CD4-positive, alpha-beta T cell treated with Interleukin-12 subunit alpha and Interleukin-12 subunit beta, for 1 hour (primary cell): ENCODE results near the gene ABCC3.
"Not testable (repeated sequence)": the region's sequence is repeated elsewhere in the genome, so short reads cannot be mapped to it uniquely, and the experiment has no call there.

Source experiments
- DNase-seq: peaks from one replicate; pipeline ENCODE4 v3.0.0-alpha.2; 2020

ABCC3 gene

DNA sequence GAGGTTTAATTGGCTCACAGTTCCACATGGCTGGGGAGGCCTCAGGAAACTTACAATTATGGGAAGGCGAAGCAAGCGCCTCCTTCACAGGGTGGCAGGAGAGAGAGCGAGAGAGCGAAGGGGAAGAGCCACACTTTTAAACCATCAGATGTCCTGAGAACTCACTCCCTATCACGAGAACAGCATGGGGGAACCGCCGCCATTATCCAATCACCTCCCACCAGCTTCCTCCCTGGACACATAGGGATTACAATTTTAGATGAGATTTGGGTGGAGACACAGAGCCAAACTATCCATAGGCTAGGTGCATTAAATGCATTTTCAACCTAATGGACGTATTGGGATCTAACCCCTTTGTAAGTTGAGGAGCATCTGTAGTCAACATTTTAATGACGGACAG is 78.0 kb downstream of the ABCC3 start:
- no peak for DNase-seq

DNA sequence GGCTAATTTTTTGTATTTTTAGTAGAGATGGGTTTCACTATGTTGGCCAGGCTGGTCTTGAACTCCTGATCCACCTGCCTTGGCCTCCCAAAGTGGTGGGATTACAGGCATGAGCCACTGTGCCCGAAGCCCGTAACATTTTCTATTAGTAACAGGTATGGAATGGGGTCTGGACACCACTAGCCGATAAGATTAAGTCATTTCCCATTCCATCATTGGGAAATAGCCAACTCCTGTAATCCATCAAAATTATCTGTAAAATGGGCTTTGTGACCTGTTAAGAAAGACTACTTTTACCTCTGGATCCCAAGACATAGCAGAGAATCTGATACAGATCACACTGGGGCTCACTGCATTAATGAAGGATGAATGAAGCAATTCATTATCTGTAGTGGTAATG is 80.8 kb downstream of the ABCC3 start:
- DNase-seq: no peak

DNA sequence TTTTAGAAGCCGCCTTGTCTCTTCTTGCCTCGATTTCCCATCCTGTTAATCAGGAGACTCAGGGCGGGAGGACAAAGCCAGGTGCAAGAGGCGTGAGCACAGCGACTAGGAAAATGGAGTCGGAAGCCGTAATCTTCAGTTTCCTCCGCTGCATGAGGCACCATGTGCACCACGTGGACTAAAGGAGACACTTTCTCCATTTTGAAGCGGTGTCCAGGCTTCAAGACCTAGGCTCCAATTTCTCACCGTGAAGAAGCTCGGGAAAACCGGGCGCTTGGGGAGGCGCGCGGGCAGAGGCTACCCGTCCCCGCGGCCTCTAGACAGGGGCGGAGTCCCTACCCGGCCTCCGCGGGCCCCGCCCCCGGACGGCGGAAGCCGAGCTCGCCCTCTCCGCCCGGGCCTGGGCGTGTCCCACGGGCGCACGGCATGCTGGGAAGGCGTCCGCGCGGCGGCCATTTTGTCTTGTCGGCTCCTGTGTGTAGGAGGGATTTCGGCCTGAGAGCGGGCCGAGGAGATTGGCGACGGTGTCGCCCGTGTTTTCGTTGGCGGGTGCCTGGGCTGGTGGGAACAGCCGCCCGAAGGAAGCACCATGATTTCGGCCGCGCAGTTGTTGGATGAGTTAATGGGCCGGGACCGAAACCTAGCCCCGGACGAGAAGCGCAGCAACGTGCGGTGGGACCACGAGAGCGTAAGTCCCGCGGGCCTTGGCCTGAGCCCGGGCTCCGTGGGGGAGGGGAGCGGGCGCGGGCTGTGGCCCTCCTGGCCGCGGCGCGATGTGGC is 84.7 kb downstream of the ABCC3 start, which contains the start of gene LUC7L3:
Gene LUC7L3, plus strand, starts transcription at position 460 of the 780 bp plus-strand sequence. Its CDS starts 130 bp downstream, at position 590.
- DNase-seq: peak; percentile 92

DNA sequence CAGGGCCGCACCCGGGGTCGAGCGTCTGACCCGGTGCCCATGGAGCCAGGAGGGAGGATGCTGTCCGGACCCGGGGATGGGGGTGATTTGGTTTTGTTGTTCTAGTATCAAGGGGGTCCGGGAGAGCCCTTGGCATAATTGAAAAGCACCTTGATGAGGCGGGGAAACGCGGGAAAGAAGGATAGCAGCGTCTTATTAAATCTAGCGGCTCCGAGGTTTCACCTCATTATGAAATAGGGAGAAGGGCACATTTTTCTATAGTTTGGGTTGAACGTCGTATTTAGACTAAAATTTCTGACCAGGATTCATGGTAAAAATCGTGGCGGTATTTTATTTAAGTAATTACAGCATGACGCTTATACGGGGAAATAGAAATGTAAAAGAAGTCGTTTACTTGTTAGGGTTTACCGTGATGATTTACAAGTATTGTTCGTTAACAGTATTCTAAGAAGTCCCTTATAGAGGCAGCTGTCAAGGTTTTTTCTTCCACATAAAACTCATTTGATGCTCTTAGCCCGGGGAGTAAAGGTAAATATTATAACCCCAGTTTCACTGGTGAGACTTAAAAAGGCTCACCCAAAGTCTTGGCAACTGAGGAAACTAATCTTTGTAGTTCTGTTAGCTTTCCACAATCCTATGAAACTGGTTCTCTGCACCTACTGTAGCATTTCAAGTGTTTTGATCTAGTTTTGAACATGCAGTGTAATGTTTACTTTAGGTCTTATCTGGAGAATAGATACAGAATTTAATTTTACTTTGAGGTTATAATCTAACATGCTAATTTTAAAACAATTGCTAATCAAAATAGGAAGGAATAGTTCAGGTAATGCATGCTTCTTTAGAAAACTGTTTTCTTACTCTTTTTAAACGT is 85.5 kb downstream of the ABCC3 start:
- no peak for DNase-seq

DNA sequence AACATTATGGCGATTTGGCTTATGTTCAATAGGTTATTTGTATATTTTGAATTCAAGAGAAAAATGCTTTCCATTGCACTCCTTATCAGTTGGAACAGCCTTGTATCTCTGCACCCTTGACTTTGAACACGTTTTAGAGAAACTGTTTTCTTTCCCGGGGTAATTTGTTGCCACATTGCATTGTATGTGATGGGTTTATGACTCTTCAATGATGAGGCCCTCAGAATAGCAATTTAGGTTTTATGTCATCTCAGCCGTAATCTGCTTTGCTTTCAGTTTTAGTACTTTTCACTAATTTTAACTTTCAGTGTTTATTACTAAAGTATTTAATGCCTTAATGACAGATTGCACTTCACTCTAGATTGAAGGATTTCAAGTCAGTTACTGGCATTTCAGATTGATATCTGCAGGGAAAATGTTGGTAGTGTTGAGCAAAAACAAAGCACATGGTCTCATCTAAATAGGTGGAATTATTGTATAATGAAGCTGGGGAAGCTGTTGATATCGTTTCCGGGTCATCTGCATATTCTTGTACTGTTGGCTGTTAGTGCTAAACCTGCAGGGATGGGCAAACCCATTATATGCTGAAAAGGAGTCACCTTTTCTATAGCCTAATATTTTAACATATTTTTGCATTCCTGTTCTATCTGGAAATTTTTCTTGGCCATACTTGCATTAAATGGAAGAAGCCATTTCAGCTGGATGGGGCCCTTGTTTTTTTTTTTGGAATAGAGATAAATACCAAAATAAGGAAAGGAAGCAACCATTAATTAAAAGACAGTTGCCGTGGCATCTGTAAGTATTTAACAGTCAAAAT is 86.7 kb downstream of the ABCC3 start:
- DNase-seq: peak; percentile 43

DNA sequence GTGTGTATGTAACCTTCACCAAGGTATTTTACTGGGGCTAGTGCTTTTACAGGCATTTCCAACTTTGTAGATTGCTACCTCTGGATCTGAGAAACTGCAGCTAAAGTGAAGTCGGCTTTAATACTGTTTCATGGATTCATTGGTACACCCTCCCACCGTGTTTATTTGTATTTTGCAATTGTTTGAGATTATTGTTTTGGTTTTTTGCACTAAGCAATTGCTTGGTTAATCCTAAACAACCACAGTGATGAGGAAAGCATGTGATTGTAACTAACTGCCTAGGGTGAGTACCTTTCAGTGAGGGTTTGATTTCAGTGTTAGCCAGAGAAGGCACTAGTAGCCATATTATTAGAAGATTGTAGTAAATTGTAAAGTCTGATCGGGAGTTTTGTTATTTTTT is 88.1 kb downstream of the ABCC3 start:
- no peak for DNase-seq

DNA sequence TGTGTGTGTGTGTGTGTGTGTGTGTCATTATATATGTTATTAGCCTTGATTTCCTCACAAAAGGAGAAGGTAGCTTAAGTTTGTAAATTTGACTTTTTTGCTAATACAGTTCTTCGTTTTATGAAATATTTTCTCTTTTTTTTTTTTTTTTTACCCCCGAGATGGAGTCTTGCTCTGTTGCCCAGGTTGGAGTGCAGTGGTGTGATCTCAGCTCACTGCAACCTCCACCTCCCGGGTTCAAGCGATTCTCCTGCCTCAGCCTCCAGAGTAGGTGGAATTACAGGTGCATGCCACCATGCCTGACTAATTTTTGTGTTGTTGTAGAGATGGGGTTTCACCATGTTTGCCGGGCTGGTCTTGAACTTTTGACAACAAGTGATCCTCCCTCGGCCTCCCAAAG is 89.9 kb downstream of the ABCC3 start:
- DNase-seq: not testable (repeated sequence)

DNA sequence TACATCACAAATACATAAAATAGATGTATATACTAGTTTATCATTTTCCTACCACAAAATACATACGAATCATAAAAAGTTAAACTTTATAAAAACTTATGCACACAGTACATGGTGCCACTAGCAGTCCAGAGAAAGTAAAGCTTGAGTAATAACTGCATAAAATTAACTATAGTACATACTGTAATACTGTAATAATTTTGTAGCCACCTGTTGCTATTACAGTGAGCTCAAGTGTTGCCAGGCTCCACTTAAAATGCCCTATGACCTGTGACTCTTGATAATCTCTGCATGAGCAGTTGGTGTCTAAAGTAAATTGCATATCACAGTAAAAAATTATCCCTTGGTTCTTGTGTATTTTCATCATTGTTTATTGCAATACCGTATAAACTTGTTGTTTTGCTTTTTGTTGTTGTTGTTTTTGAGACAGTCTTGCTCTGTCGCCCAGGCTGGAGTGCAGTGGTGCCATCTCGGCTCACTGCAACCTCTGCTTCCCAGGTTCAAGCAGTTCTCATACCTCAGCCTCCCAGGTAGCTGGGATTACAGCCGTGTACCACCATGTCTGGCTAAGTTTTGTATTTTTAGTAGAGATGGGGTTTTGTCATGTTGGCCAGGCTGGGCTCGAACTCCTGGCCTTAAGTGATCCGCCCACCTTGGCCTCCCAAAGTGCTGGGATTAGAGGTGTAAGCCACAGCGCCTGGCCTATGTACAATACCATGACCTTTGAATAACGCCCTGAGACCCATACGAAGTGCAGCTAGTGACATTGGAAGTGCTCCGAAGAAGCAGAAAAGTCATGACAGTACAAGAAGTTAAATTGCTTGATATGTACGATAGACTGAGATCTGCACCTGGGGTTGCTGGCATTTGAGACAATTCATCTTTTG is 91.3 kb downstream of the ABCC3 start:
- no peak for DNase-seq

DNA sequence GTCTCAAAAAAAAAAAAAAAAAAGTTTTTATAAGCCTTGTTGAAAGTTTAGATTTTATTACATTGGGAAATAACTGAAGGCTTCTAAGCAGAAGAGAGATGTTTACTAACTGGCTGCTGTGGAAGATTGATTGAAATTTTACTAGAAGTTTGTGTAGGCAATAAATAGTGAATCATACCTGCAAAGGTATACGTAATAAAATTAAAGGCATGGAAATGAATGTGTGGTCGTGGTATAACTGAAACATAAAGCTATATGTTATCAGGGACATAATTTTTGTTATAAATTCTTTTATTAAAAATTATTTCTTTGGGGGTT is 93.4 kb downstream of the ABCC3 start:
- DNase-seq: no peak

DNA sequence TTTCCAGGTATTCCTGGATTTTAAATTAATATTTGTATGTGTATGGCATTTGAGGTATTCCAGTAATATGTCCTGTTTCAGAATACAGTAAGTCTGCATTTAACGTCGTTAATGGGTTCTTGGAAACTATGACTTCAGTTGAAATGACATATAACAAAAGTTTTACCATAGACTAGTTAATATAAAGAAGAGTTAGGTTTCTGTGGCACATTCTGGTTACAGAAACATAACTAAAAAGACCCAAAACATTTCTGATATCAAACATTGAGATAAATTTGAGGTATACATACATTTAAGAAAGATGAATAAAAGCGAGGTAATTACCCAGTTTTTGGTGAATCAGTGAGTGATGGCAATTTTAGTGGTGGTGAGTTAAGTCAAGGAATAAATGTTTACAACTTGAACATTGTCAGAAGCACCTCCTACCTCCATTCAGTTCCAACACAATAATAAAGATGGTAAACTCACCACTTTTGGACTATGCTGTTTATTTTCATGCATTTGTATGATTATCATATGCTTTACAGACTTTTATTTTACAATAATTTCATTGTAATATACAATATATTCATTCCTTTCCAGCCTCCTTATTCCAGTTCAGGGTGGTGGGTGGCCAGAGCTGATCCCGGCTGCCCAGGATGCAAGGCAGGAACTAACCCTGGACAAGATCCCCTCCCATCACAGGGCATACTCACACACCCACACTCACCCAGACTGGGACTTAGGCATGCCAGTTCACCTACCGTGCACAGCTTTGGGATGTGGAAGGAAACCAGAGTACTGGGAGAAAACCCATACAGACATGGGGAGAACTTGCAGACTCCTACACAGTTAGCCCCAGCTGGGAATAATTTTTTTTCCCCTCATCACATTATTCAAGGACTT is 94.4 kb downstream of the ABCC3 start:
- DNase-seq: no peak

DNA sequence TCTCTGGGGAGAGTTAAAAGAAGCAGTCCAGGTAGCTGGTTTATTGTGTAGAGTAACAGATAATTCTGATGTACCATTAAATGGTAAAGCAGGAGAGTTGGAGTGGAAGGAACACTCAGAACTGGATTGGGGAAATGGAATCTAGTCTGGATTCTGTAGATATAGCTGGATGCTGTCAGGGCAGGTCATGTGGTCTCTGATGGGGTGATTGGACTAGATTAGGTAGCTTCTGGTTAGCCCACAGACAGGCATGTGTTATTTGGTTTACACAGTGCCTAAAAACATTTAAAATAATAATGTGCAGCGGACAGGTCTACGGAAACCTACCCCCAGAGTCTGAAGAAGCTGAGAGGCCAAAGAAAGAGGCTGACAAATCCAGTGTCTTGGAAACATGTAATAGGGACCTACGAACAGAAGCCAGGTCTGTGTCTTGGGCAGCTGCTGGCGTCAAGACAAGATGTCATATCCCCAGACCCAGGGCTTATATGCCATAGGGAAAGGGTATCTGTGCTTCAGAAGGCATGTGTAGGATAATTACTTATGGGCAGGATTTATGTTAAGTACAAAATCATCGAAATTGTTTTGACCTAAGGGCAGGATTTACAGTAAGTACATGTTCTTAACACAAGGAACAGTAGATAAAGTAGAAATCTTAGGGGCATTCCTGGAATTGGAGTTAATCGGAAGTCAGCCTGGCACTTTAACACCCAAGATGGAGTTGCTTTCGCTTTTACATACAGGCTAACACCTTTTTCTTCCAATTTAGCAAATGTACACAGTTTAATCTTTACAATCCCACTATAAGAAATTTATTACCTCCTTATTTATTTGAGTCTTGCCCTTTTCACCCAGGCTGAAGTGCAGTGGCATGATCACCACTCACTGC is 97.1 kb downstream of the ABCC3 start:
- no peak for DNase-seq

DNA sequence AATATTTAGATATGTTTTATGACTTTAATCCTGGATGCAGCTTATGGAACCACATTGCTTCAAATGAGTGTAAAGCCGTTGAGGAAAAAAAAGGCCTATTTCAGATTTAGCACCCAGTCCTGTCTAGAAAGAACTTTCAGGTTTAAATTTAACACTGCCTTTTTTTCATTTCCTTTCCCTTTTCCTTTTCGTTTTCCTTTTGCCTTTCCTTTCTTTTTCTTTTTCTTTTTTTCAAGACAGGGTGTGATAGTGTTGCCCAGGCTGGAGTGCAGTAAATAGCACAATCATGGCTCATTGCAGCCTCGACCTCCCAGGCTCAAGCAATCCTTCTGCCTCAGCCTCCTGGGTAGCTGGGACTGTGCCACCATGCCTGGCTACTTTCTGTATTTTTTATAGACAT is 100.6 kb downstream of the ABCC3 start:
- DNase-seq: no peak

DNA sequence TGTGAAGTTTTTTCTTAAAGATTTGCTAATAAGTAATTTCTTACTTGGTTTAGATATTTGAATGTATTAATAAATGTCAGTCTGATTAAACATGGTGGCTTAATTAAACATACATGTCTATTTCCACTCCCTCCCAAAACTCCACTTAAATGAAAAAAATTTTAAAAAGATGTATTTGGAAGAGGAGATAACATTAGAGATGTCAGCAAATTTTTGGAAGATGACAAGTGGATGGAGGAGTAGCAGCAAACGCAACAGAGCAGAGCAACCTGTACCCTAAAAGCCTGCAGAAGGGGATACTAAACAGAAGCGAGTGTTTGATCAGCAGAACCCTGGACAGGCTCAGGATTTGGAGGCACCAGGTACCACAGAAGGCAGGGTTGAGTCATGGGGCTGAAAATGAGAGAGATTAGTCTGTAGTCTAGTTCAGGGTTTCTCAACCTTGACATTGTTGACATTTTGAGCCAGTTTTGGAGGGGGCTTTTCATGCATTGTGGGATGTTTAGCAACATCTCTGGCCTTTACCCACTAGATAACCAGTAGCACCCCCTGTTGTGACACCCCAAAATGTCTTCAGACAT is 102.5 kb downstream of the ABCC3 start:
- no peak for DNase-seq

DNA sequence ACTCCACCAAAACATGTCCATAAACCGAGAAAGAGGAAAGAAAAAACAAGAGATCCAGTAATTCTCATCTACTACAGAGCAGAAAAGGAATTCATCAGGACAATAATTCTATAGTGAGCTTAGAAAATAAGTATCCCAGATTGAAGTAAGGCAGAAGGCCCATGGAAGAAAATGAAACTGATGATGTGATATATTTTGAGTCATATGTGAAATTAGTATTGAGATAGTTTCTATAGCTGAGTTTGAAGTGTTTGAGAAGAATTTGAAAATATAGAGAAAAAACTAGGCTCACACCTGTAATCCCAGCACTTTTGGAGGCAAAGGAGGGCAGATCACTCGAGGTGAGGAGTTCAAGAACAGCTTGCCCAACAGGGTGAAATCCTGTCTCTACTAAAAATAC is 104.4 kb downstream of the ABCC3 start:
- no peak for DNase-seq
